GM12801 (cell line): Measurements from ENCODE around the gene TRPM3.

Experiments used
- CTCF ChIP-seq: IDR thresholded peaks from one replicate; pipeline ENCODE4 v1.5.1; 2011; ENCODE audit warnings: control low read depth; ENCODE audit not compliant: insufficient read length; ENCODE audit errors: extremely low read depth

The TRPM3 gene

GRCh38 chr9:71042448-71042990 is 78.9 kb downstream of the TRPM3 start:
- no peak for TF ChIP-seq CTCF

DNA sequence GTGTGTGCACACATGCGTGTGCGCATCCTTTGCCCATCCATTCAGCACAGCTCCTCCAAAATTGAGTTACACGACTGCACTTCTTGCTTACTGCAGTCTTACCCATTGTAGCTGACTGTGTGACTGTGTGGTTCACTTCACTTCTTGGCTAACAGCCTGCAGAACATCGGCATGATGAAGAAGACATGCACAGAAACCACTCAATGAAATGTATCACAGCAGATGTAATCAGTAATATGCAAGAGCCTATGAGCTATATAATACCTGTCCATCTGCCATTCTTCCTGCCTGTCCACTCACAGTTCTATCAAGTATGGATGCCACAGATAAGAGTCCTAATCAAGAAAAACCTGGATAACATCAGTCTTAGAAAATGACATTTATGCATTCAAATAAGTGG is 83.9 kb downstream of the TRPM3 start:
- TF ChIP-seq CTCF = no peak

DNA sequence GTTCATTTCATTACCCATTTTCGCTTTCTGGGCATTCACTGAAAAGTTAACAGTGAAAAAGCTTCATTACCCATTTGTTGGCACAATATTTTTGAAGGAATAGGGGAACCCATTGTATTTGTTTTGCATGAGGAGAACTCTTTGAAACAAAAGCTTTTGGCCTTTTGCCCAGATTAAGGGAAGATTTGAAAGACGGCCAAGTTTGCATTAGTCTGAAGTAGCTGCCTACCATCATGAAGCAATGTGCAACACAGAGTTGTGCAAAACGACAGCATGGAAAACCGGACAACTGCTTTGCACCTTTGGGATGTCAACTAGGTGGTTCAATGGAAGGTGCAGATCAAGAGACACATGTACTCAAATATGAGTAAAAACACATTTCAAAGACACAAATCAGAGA is 84.9 kb downstream of the TRPM3 start:
- no peak for TF ChIP-seq CTCF

DNA sequence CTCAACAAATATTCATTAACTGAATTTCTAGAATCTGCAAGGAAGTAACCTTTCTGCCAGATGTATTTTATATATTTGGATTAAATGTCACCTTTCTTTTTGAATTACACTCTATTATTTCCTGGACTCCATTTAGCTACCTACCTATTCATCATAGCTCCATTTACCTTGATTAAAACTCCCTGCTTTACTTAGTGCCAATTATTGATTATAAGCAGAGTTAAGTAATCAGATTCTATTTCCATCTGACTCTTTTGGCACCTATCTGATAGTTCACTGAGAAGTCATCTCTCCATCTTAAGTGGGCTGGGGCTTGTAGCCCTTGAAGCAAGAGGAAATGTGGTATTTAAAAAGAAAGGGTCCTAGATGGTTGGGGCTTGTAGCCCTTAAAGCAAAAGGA is 88.6 kb downstream of the TRPM3 start:
- TF ChIP-seq CTCF = no peak

DNA sequence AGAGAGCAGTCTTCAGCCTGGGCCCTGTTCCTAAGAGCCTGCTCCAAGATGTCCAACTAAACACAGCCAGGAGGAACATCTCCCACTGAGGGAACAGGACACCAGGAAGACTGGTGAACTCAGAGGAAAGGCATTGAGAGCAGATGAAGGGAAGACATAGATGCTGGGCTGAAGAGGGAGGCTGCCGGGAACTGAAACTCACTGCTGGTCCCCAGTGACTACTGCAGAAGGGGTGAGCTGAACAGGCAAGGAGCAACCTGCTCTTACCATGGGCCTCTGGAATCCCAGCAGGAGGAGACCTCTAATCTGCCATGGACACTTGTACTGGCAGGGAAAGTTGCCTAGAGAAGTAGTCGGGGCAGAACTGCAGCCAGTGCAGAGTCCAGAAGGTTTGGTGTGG is 95.7 kb downstream of the TRPM3 start:
- TF ChIP-seq CTCF = no peak

- TF ChIP-seq CTCF = no peak
These were observed 96.2 kb downstream of the TRPM3 start for GRCh38 chr9:71025201-71025600.

GRCh38 chr9:71010258-71010657 is 111.2 kb downstream of the TRPM3 start:
- TF ChIP-seq CTCF = no peak

DNA sequence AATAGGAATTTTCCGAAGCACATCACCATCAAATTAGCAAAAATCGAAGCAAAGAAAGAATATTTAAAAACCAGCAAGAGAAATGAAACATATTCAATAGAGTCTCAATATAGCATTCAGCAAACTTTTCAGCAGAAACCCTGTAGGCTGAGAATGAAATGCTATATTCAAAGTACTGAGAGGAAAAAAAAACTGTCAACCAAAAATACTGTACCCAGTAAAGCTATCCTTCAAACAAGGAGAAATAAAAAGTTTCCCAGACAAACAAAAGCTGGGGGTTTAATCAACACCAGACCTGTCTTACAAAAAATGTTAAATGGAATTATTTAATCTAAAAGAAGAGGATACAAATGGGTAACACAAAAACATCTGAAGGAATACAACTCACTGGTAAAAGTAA is 116.0 kb downstream of the TRPM3 start:
- no peak for TF ChIP-seq CTCF
